HG03095 (cell line): ENCODE data around the gene ING5.
A peak's percentile ranks its signal among the peaks of the same experiment; 100 is the strongest.
"Not testable (repeated sequence)": the region's sequence is repeated elsewhere in the genome, so short reads cannot be mapped to it uniquely, and the experiment has no call there.

Experiments
- ATAC-seq: cut with Tn5 transposase; IDR thresholded peaks from one replicate; pipeline ENCODE4 v1.9.1; 2021; ENCODE audit warnings: moderate library complexity; ENCODE audit not compliant: unreplicated experiment

Gene ING5

DNA sequence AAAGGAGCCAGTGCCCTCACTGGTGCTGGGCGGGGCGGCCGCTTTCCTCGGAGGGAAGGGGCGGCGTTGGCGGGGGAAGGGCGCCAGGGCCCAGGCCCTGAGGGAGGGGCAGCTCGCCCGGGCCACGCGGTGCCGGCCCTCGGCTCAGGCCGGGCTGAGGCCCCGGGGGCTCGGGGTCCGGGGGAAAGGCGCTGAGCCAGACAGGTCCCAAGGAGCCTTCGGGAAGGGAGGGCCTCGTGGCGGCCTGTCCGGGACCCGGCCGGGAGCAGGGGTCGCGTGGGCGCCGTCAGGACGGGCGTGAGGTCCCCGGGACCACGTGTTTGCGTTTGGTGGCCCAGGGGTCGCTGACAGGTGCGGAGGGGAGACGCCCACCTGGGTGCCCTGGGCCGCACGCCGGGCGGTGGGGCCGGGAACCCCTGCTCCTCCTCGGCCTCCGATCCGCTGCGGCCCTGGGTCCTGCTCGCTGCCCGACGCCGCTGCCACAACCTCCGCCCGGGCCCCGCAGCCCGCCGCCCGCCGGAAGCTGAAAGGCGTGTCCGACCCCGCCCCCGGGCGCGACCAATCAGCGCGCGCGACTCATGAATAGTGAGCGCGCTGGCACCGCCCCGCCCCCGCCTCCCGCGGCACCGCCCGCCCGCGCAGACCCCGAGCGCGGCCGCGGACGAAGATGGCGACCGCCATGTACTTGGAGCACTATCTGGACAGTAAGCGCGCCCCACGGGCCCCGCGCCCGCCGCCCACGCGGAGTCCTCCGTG, at the start of gene ING5:
TSS of gene ING5 (plus strand) at position 641 of the 756 bp plus-strand sequence. CDS start at position 668, 27 bp downstream.
- peak; percentile 49 for ATAC-seq

DNA sequence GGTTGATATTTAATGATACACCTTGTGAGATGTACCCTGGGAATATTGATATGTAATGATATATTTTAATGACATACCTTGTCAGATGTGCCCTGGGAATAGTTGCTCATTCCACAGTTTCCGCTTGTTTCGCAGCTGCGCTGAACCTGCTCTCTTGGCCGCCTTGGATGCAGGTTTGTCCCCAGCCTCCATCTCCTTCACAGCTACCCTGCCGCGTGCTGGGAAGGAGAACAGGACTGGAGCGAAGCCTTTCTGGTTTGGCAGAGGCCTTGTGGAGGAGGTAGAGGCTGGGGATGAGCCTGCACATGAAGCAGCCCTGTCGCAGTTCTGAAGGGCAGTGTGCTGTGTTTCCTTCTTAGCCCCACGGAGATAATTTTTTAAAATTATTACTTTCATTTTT, 49.7 kb upstream of the ING5 start:
- no peak for ATAC-seq

DNA sequence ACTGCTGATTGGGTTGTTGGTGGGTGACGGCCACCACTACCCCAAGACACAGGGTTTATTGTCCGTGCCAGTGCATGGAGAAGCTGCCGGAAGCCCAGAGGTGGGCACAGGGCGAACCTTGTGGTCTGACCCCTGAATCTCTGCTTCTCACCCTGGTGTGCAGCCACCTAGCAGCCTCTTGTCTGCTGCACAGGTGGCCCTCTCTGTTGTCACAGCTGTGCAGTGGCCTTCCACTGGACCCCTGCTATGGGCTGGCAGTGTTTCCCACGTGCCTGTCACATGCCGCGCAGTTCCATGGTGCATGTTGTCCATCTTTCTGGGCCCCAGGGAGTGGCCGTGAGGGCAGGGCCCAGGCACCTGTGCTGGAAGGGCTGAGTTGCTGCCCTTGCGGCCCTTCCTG, 49.1 kb upstream of the ING5 start:
- no peak for ATAC-seq

DNA sequence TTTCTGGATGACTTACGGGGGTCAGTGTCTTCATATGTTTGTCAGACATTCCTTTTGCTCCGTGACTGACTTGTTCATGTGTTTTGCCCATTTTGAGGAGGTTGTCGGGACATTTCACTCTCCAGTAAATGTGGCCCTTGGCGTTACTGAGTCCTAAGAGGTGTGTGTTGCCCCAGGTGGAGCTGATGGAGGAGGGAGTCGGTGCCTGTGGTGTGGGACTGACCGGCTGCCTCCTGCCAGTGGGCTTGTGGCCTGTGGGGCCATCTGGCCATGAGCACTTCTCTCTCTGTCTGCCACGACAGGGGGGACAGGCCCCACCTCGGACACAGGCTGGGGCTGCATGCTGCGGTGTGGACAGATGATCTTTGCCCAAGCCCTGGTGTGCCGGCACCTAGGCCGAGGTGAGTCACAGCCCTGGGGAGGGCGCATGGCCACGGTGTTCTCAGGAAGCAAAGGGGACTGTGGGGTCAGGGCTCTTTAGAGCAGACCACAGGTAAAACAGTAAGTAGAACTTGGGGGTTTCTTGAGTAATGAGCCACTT, 48.6 kb upstream of the ING5 start:
- no peak for ATAC-seq

DNA sequence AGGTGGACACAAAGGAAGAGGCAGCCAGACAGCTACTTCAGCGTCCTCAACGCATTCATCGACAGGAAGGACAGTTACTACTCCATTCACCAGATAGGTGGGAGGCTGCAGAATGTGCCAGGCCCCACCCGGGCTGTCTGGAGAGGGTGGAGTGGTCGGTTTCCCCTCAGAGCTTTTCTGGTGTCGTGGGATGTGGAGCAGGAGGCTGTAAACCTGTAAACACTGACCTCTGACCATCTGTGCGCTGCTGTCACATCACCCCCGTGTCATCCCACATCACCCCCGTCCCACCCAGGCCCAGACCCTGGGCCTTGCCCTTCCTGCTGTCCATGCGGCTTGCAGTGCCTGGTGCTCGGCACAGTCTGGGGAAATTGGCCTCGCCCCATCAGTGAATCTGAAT, 47.3 kb upstream of the ING5 start:
- no peak for ATAC-seq

DNA sequence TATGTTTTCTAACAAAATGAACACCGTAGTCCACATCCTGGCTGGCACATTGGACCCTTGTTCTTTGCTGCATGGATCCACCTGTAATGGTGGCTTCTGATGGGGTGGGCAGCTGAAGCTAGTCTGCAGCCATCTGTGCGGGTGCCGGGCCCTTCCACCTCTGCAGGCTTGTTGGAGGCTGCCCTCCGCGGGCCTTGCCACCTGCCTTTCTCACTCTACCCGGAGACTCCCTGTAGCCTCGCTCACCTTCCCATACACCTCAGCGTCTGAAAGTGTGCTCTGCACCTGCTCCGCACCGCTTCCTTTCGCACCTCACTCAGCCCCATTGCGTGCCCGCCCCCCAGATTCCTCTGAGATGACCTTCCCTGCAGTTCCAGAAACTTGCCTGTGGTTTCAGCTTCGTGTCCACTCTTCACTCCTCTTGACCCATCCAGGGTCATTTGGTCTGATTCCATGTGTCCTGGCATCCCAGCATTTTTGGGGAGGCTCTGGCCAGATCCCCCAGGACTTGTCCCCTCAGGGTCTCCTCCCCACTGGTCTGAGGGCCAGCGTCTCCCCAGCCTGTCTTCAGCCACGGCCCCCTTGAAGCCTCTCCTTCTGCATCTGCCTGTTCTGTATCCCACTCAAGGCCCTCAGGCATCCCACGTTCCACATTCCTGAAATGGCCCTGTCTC, 46.2 kb upstream of the ING5 start:
- ATAC-seq = no peak

DNA sequence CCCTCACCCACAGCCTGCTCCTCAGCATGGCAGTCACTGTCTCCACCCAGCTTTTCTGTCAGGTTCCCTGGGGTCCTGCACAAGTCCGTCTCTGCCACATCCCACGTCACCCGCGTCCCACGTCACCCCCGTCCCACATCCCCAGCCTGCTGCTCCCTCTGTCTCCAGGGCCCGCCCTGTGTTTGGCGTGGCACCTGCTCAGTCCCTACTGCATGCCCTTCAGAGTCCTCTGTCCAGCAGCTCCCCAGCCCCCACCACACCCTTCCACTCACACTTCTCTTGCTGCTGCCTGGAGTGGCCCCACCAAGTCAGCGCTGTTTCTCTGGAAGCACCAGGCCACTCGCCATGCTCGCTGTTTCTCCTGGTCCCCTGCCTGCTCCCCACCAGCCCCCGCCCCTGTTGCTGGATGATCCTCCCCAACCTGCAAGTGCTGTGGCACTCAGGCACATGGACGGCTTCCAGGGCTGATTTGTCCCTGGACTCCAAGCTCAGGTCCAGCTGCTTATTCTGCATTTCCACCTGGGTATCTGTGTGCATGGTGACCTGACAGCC, 45.6 kb upstream of the ING5 start:
- ATAC-seq = no peak

DNA sequence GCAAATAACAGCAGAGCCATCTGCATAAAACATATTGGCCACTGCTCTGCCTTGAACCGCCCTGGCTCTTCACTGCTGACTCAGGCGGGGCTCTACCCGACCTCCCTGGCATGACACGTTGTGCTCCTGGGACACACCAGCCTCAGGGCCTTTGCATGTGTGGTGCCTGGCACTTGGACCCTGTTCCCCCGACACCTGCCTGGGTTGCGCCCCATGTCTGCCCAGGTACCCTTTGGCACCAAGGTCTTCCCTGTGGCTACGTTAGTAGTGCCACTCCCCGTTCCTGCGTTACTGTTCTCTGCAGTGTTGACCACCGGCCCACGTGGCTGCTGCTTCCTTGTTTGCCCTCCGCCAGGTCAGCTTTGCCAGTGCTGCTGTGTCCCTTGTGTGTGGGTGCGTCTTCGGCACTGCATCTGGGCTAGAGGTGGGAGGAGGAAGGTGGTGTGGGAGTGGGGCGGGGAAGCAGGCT, 44.0 kb upstream of the ING5 start:
- no peak for ATAC-seq

DNA sequence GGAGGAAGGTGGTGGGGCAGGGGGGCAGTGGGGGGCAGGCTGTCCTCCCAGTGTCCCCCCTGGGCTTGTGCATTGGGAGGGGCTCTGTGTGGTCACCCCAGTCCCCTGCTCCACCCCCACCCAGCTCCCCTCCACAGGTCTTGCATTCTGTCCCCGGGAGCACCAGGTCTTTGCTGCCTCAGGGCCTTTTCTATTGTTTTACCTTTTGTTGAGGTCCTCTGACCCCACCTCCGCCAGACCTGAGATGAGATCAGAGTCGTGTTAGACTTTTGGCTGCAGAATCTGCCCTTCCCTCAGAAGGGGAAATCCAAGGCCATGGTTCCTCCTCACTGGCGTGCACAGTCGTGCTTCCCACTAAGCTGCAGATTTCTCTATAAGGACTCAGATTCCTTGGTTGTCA, 43.5 kb upstream of the ING5 start:
- ATAC-seq = no peak

DNA sequence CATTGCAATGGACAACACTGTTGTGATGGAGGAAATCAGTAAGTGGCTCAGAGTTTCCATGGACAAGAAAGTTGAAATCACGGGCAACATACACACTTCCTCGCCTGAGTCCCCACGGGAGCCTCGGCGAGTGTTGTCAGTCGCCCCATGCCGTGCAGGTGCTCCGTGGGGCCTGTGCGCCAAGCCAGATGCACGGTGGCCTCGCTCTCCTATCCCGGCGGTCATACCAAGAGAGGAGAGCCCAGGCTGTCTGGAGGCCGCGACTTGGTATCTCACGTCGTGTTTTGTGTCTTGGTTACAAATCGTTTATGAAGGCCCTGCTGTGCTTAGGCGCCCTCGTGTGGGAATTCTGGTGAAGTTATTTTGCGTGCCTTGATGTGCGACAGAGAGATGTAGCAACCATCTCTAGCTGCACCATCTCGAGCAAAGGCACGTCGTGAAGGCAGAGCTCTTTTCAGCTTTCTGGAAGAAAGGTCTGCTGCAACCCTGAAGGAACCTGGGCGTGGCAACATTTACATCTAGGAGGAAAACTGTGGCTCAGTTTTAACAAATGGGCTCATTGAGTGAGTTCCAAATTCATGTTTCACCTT, 42.6 kb upstream of the ING5 start:
- no peak for ATAC-seq

DNA sequence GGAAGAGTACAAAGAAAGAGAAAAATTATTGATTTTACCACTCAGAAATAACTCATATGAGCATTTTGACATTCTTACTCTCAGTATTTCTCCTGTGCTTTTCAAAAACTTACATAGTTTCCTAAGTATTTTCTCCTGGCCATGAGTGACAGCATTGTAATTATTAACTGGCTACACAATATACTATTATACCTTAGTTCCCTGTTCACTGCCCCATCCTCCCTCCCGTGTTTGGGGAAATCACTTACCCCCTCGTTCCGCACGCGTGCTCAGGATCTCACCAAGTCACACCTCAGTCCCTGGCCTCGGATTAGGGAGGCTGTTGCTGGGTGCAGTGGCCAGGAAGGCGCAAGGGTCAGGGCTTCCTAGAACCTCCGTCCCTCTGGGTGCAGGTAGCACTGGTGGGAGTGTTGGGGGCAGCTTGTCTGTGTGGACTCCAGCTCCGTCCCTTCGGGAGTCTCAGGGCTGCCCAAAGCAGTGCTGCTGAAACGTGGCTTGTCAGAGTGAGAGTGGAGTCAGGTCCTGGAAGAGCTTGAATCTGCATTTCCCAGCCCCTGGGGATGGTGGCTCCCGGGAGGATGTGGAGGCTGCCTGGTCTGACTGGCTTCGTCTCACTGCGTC, 41.1 kb upstream of the ING5 start:
- ATAC-seq = no peak

DNA sequence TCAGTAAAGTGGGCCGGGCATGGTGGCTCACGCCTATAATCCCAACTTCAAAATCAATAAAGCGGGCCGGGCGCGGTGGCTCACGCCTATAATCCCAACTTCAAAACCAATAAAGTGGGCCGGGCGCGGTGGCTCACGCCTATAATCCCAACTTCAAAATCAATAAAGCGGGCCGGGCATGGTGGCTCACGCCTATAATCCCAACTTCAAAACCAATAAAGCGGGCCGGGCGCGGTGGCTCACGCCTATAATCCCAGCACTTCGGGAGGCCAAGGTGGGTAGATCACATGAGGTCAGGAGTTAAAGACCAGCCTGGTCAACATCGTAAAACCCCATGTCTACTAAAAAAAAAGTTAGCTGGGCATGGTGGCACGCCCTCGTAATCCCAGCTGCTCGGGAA, 39.1 kb upstream of the ING5 start:
- ATAC-seq = not testable (repeated sequence)

DNA sequence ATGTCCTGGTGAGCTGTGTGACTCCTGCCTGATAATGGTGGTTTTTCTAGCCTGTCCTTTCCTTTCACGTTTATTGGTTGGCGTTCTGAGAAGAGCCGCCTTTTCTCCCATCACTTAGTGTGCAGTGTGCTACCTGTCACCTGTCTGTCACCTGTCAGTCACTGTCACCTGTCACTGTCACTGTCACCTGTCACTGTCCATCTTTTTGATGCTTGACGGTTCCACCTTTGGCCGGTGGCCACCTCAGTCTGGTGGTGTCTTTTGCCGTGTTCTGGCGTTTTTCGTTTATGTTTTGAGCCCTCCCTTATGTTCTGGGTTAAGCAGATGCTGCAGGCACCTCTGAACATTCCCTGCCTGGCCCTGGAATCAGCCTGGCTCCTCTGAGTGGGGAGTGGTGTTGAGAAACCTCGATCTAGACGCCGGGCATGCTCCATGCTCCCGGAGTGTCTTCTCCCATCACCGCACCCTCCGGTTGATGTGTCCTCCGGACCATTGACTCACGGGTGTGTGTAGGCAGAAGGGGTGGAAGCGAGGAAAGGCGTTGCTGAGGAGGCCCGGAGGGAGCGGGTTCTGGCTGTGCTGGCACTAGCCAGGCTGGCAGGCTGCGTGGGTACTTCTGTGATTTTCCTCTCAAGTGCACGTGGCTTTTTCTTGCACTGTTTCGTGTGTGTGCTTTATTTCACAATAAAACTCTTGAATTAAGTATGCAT, 36.0 kb upstream of the ING5 start:
- ATAC-seq = no peak

DNA sequence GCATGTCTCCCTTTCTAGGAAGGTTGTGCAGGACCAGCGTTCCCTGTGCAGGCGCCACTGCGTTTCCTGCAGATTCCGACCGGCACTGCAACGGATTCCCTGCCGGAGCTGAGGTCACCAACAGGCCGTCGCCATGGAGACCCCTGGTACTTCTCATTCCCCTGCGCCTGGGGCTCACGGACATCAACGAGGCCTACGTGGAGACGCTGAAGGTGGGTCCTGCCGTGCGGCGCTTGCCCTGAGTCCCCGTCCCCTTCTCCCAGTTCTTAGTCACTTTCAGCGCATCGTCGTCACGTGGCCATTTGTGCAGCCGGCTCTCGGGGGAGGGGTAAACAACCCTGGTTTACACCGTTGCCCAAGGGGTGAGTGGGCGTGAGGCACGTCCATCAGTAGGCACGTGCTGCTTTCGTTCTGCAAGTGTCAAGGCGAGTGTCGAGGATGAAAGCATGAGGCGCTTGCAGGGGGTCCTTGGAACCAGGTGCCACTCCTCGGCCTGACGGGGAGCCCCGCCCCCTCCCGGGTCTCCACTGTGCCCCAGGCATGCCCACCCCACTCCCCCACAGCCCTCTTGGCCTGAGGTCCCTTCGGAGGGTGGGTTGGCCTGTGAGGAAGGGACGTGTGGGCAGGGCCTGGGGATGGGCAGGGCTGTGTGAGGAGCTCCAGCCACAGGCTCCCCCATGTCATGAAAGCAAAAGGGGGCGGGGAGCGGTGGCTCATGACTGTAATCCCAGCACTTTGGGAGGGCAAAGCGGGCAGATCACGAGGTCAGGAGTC, 35.0 kb upstream of the ING5 start:
- ATAC-seq = no peak

DNA sequence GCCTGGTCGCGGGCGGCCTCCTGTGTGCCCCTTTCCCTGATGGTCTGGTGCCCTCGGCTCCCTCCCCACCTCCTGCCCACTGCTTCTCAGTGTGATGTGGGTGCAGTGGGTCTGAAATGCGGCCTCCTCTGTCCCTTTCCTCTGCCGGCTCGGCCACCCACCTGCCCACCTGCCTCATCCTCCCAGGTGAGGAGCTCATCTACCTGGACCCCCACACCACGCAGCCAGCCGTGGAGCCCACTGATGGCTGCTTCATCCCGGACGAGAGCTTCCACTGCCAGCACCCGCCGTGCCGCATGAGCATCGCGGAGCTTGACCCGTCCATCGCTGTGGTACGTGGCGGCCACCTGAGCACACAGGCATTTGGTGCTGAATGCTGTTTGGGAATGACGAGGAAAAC, 33.5 kb upstream of the ING5 start:
- ATAC-seq = no peak

DNA sequence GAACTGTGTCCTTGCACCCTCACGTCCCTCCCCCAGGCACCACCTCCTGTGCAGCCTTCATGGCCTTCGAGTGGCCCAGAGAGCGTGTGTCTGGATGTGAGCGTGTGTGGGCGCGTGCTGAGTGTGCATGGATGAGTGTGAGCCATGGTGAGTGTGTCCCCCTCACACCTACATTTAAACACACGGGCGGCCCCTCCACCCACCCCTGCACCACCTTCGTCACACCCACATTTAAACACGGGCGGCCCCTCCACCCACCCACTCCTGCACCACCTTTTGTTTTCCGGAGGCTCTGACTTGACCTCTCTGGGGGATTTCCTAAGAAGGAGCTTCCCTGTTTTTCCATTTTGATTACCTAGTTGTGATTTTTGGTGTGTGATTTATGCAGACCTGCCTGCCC, 33.0 kb upstream of the ING5 start:
- ATAC-seq = no peak

DNA sequence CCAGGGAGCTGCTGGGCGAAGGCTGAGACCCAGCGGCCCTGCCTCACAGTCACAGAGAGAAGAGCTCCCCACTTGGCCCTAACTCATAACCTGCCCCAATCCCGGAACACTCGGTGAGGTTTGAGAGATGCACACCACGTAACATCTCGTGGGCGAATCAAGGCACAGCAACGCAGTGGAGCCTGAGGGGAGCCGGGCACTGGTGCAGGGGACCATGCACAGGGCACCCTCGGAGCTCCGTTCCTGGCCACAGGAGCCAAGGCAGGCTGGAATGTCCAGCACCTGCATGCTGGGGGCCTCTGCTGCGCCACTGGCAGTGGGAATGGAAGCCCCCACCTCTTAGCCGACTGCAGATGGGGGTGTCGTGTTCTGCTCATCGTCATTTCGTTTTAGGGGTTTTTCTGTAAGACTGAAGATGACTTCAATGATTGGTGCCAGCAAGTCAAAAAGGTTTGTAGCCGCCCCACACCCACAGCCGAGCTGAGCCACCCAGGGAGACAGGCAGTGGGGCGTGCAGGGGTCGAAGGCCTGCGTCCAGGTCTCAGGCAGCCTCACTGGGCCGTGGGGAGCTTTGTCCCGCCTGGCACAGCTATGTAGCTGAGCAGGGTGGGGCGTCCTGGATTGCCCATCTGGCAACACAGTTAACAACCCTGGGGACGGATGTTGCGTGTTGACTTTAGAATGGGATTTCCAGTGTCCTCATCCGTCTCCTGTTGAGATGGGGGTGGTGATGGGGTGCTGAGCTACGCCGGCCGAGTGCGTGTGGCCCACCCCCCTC, 31.3 kb upstream of the ING5 start:
- no peak for ATAC-seq

DNA sequence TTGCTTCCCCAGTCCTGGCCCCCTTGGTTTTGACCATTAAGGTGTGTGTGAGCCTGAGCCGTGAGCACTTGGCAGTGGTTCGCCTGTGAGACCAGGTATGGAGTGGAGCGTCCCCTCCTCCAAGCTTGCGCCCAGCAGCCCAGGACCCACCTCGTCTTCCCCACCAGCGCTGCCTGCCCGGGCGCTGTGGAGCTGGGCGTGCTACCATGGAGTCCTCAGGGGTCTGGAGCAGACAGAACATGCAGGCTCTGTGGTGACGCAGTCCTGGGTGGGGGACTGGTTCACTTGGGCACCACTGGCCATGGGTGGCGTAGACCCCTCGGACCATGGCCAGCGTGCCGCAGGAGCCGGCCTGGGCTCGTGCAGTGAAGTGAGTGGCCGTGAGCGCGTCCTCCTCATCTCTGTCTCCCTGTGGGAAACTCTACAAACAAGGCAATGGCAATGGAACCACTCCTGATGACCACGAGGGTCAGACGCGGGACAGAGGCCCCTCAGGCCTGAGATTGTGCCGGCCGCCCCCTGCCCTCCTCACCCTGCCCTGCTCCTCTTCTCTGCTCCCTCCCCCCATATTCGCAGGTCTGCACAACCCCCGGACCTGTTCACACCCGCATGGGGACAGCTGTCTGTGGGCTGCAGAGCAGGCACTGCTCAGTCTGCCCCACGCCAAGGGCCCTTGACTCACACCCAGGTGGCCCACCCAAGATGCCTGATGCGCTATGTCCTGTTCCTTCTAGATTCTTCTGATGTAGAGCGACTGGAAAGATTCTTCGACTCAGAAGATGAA, 30.2 kb upstream of the ING5 start:
- no peak for ATAC-seq
